Lung (tissue), 12 donors: ENCODE data around the gene TXNDC5. TPM values are rescaled to one million over a fixed set of nuclear protein-coding genes. Genes with fewer than 3 reads are reported as not detected.

Source experiments
- ATAC-seq: fragments of 200-7000 bp; cut with Tn5 transposase; one replicate; pipeline ENCODE4 v1.9.1; 2020; ENCODE audit warnings: moderate number of reproducible peaks; ENCODE audit not compliant: insufficient read depth, low FRiP score
- DNase-seq, 3 donors: peaks; one replicate each; pipeline ENCODE4 v3.0.0-alpha.2; 2013 to 2017
- H3K27ac ChIP-seq, 2 donors: one replicate each; pipeline ENCODE4 v1.5.1; 2013; ENCODE audit warnings: mild to moderate bottlenecking in 2 of 2, moderate library complexity in 2 of 2, control low read depth in 1 of 2, inconsistent platforms in 1 of 2, low read depth in 1 of 2, low read length in 1 of 2
- H3K27me3 ChIP-seq, 3 donors: one replicate each; pipeline ENCODE4 v1.5.1; 2013; ENCODE audit warnings: low read length in 2 of 3; ENCODE audit not compliant: control insufficient read depth in 3 of 3, insufficient read depth in 3 of 3
- H3K36me3 ChIP-seq, 4 donors: one replicate each; pipeline ENCODE4 v1.5.1; 2013; ENCODE audit warnings: low read length in 4 of 4, mild to moderate bottlenecking in 1 of 4, moderate library complexity in 1 of 4; ENCODE audit not compliant: control insufficient read depth in 4 of 4, insufficient read depth in 4 of 4
- H3K4me1 ChIP-seq, 5 donors: one replicate each; pipeline ENCODE4 v1.5.1; 2013; ENCODE audit warnings: low read length in 5 of 5, mild to moderate bottlenecking in 2 of 5, moderate library complexity in 1 of 5; ENCODE audit not compliant: control insufficient read depth in 5 of 5, insufficient read depth in 5 of 5
- H3K4me3 ChIP-seq: one replicate; pipeline ENCODE4 v1.5.1; 2013; ENCODE audit warnings: mild to moderate bottlenecking, control low read depth, moderate library complexity
- H3K9ac ChIP-seq, 2 donors: one replicate each; pipeline ENCODE4 v1.5.1; 2013; ENCODE audit warnings: low read length in 2 of 2, control low read depth in 1 of 2; ENCODE audit not compliant: insufficient read depth in 1 of 2
- H3K9me3 ChIP-seq, 4 donors: one replicate each; pipeline ENCODE4 v1.5.1; 2013; ENCODE audit warnings: low read length in 3 of 4, mild to moderate bottlenecking in 1 of 4, moderate library complexity in 1 of 4; ENCODE audit not compliant: control insufficient read depth in 4 of 4, insufficient read depth in 3 of 4
- CTCF ChIP-seq: IDR thresholded peaks from 2 replicates; pipeline ENCODE4 v1.5.1; 2012; ENCODE audit warnings: mild to moderate bottlenecking; ENCODE audit errors: control extremely low read depth, extremely low read depth
- WGBS, 2 donors: extraction: QIAGEN DNeasy Blood & Tissue Kit; methylation state at CpG; one replicate each; pipeline ENCODE4 v1.1.7; 2013; 5-methylcytosine and 5-hydroxymethylcytosine counted together
- polyA plus RNA-seq, 2 donors: library from polyadenylated mRNA; stranded (reverse); fragments of 200-250 nt; gene quantifications; one replicate each; pipeline ENCODE4 v1.2.1, GENCODE V29; 2013
- total RNA-seq, 2 donors: library from RNA; depleted of rRNA in 1 of 2; stranded (reverse); fragments of >200 nt in 1 of 2; gene quantifications; one replicate each; pipeline ENCODE4 v1.2.1, GENCODE V29; 2014 to 2021
- donor health status: control.
- donor health status: control.
- donor health status: Bipolar disorder and iron deficiency.
- donor health status: healthy.
- donor health status: DM: yes; HTN: yes; CAD: no.

TXNDC5 gene
- total and polyA plus RNA-seq, 4 donors, result 79.2 to 177 (median 123) TPM

- no peak for TF ChIP-seq CTCF
- no peaks in the 10 kb centered on the region for H3K9me3 ChIP-seq
- no peaks in the 10 kb centered on the region for H3K27me3 ChIP-seq
- H3K36me3 ChIP-seq, result peaks cover 43 to 53% (median 49%) of the 10 kb centered on the region in 4 donors
- DNase-seq (no peak), ATAC-seq (no peak)
- H3K4me1 ChIP-seq, result peaks cover 0 to 23% (median 6%) of the 10 kb centered on the region in 5 donors
- 94 to 95% methylated on average over 9 of the region's 9 CpGs for WGBS, 2 donors
- H3K4me3 ChIP-seq, result no peak overlapping the region
- no peak overlapping the region for H3K9ac ChIP-seq
- H3K27ac ChIP-seq, result no peak overlapping the region
These were observed 13.0 kb downstream of the TXNDC5 start for GRCh38 chr6:7897461-7898192.

DNA sequence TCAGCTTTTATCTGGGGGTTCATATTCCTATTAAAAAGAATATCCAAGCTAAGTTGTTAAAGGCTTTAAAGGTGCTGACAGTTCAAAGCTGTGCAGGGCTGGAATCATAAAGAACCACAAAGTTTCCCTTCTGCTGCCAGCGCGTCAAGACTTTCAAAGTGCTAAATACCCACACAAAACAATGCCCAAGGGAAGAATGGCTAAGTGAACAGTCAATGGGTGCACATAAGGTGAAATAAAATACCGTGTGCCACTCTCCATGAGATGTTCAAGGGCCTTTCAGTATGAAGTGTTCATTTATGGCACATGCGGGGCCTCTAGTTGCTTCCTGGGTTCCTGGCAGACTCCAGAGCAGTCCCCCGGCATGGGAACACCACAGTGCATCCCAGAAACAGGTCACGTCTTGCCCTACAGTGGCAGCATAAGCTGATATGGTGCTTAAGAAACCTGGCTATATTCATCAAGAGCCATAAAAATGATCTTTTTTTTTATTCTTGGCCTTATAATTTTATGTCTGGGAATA, 14.1 kb downstream of the TXNDC5 start:
- H3K4me3 ChIP-seq, result no peak overlapping the region
- peaks cover 39 to 49% (median 45%) of the 10 kb centered on the region in 4 donors for H3K36me3 ChIP-seq
- no peak overlapping the region for H3K27ac ChIP-seq
- H3K9ac ChIP-seq, result no peak overlapping the region
- no peak for TF ChIP-seq CTCF
- H3K4me1 ChIP-seq, result peaks cover 0 to 23% (median 6%) of the 10 kb centered on the region in 5 donors
- DNase-seq, result no peak
- 91 to 95% methylated on average over 6 of the region's 6 CpGs for WGBS, 2 donors
- H3K27me3 ChIP-seq, result no peaks in the 10 kb centered on the region
- ATAC-seq, result no peak
- H3K9me3 ChIP-seq, result no peaks in the 10 kb centered on the region

GRCh38 chr6:7895125-7895423, 15.5 kb downstream of the TXNDC5 start:
- DNase-seq, result no peak
- Histone ChIP-seq H3K4me1 (peaks cover 0 to 16% (median 6%) of the 10 kb centered on the region in 5 donors), H3K27ac (no peak overlapping the region), H3K9ac (no peak overlapping the region), H3K4me3 (no peak overlapping the region), H3K9me3 (no peaks in the 10 kb centered on the region), H3K36me3 (peaks cover 27 to 49% (median 42%) of the 10 kb centered on the region in 4 donors), H3K27me3 (no peaks in the 10 kb centered on the region)
- no peak for TF ChIP-seq CTCF
- no peak for ATAC-seq
- 78 to 88% methylated on average over 7 of the region's 7 CpGs for WGBS, 2 donors
